Stimulated activated CD4-positive, alpha-beta T cell treated with anti-CD3 and anti-CD28 coated beads, TNF-alpha, amount 100 ng/mL, for 48 hours (primary cell): ENCODE measurements around the gene HNRNPR.

Experiments used
- DNase-seq, 3 donors: peaks; one replicate each; pipeline ENCODE4 v3.0.0-alpha.2; 2020; ENCODE audit warnings: low read depth in 3 of 3

HNRNPR gene

DNA sequence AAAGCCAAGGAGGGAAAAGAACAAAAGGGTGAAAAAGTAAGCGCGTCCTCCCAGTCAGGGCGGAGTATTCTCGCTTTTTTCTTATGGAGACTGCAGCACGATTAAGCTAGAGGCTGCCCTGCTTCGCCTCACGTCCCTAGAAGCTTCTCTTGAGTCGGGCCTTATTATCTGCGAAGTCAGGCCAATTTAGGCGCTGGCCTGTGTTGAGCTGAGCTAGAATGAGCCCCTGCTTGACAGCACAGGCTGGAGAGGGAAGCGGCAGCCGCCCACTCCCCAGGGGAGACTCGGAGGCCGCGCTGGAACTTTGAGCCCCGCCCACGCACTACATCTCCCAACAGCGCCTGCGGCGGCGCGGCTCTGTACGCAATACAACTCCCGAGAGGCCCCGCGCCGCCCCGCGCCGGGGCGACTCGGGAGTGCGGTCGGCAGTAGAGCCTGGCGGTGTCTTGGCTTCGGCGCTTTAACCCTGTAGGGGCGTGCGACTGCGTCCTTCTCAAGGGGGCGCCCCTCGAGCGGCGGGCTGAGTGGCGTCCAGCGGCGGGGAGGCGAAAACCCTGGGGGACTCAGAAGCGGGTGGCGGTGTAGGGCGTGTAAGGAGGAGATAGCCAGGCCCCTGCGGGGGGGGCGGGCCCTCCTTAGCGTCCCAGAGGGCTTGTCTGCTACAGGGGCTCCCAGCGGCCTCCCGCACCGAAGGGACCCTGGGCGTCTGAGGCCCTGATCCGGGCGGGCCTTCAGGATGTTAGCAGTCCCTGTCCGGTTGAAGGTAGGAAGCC is 24.7 kb upstream of the HNRNPR start:
- DNase-seq: peak; percentile 77 to 89 (median 78)

DNA sequence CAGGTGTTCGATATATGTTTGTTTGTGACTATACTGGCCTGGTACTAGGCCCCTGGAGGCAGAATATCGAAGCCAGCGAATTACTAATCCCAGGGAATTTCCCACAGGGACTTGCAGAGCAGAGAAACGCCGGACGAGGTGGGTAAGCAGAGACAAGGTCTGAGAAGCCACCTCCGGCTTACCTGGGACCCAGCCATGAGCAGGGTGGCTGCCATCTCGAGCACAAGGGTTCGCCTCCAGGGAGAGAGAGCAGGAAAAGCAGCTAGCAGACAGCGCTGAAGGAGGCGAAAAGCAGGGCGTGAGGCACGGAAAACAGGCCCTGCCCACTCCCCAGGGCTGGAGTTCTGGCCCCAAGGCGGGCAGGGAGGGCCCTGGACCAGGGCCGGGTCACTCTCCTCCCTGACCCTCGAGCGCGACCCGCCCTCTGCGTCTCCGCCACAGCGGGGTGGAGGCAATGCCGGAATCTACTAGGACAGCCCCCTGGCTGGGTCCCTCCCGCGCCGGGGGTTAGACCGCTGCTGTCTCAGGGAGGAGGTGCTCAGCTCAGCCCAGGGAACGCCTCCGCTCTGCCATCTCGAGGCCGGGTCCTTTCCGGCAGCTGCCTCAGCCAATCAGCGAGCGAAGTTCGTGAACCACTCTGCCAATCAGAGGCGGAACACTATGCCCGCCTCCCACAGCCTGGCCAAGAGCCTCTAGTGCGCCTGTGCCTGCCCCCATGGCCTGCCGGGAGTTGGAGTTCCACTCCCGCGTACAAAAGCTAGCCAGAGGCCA is 23.9 kb upstream of the HNRNPR start:
- DNase-seq: peak; percentile 94 to 98 (median 97)

GRCh38 chr1:23367451-23367790 is 23.3 kb upstream of the HNRNPR start:
- no peak for DNase-seq

DNA sequence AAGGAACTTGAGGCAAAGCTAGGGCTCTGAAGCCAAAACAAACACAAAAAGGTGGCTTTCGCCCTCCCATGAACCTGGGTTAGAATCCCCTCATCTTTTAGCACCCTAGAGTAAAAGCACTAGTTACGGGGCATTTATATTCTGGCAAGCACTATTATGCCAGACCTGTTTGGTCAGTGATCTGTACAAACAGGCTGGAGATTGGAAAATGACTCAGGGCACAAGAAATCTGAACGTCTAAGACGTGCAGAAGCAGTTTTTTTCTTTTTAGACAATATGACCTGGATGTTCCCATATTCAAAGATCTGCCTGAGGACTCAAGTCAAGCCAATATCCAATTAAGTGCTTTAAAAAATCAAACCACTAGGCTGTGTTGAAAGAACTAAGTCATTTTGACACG is 22.5 kb upstream of the HNRNPR start:
- no peak for DNase-seq

GRCh38 chr1:23366146-23366545 is 22.1 kb upstream of the HNRNPR start:
- DNase-seq: no peak

DNA sequence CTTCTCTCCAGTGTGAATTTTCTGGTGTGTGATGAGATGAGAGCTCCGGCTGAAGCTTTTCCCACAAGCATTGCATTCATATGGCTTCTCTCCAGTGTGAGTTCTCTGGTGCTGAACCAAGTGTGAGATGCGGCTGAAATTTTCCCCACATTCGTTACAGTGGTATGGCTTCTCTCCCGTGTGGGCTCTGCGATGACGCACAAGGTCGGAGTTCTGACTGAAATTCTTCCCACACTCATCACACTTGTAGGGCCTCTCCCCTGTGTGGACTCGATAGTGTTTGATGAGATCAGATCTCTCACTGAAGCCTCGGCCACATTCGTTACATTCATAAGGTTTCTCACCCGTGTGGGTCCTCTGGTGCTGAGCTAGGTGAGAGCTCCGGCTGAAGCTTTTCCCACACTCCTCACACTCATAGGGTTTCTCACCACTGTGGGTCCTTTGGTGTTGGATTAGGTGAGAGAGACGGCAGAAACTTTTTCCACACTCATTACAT is 18.2 kb upstream of the HNRNPR start:
- DNase-seq: no peak

DNA sequence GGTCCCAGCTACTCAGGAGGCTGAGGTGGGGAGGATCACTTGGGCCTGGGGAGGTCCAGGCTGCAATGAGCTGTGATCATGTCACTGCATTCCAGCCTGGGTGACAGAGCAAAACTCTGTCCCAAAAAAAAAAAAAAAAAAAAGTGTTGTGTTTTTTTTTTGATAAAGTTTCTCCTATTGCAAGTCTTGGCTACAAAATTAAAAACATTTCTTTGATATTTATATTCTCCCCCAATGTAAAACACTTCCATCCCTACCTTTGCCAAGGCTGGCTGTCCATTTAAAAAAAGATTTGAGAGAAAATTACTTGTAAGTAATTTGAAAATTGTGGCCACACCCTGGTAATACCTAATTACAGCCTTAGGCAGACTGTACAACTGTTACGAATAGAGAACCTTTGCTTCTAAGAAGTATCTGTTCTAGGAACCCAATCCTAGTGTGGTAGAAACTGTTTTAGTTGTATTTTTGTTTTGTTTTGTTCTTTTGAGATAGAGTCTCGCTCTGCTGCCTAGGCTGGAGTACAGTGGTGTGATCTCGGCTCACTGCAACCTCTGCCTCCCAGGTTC is 14.3 kb upstream of the HNRNPR start:
- no peak for DNase-seq

DNA sequence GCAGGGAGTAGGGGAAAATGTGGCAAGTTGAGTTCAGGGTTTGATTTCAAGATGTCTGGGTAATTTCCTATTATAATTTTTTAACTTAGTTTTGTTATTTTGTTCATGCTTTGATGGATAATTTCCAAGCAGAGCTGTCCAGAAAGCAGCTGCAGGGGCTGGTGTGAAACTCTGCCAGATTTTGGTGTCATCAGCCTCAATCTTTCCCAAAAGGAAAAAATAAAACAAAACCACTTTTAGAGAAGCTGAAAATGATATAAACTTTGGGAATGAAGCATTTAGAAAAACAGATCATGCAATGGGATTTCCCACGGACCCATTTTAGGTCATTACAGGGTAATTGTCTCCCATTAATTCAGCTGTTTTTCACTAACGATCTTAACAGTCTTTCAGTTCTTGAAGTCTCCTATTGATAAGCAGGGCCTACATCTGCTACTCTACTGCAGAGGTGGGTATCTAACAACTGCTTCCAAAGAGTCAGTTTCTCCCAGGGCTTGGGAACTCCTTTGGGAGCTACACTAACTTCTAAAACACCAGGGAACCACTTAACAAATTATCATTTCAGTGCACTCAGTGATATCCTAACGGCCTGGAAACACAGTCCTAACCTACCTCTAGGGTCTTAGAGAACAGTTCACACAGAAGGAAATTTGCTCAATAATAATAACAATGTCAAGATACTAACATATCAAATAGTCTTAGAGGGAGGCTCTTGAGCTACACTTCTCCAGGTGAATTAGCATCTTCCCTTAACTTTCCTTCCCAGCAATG is 13.2 kb upstream of the HNRNPR start:
- no peak for DNase-seq

DNA sequence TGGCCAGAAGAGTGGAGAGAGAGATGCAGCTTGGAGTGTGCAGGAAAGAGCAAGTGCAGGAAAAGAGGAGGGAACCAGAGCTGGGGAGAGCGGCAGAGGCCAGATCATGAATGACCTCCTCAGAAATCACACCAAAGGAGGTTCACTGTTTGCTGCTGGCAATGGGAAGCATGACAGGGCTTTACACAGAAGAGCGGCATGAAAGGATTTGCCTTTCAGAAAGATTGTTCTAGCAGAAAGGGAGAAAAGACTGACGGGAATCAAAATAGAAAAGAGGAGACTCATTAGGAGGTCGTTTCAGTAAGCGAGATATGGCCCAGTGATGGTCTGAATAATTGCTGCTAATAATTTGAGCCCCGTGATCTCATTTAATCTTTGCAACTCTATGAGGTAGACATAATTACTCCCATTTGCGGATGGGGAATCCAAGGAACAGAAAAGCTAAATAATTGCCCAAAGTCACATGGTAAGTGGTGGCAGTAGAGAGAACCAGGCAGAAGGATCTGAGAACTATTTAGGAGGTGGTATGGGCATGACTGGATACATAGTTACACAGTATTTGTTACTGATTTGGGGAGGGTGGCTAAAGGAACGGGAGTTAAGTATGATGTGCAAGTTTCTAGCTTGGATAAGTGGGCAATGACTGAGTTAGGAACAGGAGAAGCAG is 12.5 kb upstream of the HNRNPR start:
- DNase-seq: no peak

DNA sequence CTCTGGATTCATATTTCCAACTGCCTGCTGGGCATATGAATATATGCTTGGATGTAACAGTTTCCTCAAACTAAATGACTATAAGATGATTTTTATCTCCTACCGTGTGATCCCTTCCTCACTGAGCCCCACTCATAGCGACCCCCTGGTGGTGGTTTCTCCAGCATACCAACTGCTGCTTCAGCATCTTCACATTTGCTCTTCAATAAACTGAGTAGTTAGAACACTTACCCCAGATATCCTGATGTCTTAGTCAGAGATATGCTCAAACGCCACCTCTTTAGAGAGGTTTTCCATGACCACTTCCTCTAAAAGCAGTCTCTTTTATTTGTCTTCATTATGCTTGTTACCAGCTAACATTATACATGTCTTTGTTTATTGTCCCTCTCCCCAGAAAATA is 10.2 kb upstream of the HNRNPR start:
- no peak for DNase-seq

DNA sequence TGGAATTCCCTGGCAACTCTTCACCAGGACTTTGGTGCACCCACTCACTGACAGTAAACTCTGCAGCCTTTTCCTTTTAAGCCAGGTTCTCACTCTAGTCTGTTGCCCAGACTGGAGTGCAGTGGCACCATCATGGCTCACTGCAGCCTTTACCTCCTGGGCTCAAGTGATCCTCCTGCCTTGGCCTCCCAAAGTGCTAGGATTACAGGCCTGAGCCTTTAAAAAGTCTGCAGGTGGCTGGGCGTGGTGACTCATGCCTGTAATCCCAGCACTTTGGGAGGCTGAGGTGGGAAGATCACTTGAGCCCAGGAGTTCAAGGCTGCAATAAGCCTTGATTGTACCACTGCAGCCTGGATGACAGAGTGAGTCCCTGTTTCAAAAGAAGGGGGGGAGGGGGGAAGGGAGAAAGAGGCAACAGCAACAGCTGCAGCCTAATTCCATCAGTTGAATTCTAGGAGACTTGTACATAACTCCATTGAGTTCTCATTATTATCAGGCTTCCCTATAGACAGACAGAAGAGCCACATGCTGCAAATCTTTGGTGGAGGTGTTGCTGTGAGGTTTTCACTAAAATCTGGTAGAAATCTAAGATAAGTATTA is 8.1 kb upstream of the HNRNPR start:
- DNase-seq: no peak

DNA sequence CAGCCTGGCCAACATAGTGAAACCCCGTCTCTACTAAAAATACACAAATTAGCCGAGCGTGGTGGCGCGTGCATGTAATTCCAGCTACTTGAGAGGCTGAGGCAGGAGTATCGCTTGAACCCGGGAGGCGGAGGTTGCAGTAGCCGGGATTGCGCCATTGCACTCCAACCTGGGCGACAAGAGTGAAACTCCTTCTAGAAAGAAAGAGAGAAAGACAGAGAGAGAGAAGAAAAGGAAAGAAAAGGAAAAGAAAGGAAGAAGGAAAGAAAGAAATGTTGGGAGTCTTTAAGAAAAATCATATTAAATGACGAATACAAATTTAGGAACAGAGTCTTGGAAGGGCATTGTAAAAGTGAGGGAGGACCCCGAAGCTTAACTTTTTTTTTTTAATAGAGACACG is 1.8 kb upstream of the HNRNPR start:
- no peak for DNase-seq

- DNase-seq: no peak
Observed at GRCh38 chr1:23344987-23345472, 946 bp upstream of the HNRNPR start.

DNA sequence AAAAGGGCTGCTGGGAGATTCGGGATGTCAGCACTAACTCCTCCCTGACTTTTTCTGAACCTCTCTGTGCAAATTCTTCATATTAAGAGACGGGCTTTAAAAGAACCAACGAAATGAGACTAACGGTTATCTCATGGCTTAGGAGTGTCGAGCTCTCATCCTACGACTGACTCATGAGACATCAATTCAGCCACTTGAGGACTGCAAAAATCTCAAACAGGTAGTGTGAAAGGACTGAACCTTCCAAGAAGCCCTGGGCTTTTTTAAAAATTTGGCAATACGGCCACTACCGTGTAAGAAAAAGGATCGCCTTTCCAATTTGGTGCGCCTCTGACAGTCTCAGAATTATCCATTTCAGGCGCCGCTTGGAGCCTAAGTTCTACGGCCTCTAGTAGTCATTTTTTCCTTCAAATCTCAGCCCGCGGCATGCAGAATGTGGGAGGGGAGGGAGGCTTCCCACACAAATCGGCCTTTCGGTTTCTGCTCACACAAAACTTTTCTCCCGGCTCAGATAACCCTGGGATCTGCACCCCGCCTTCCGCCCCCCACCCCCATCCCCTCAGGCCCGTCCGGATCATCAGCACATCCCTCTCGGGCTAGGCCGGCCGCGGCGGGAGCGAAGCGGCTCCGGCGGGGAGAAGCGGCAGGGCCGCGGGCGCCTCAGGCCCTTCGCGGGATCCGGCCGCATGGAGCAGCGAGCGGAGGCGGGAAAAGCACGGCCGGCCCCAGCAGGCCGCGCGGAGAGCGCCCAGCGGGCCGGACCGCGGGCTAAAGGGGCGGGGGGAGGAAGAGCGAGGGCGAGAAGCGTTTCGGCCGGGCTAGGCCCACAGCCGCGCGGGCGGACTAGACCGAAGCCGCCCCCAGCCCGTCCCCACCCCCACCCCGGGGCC is 618 bp downstream of the HNRNPR start:
- peak; percentile 42 to 50 (median 48) for DNase-seq

- no peak for DNase-seq
Observed at GRCh38 chr1:23341931-23342692, 2.0 kb downstream of the HNRNPR start.

DNA sequence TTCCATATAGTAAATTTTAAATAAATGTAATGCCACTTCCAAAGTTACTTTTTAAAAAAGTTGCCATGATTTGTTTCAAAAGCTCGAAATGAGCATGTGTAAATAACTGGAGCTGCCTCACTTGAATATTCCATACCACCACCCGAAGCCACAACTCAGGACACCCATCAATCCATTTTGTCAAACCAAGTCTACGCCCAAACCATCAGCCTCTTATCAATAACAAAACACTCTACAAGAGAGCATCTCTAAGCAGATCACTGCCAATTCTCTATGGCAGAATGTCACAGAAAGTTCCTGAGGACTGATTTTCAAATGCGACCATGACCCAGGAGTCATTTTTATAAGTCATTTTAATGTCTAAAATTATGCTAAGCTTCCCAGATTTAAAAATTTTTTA is 4.5 kb downstream of the HNRNPR start:
- no peak for DNase-seq

- no peak for DNase-seq
Observed at GRCh38 chr1:23337869-23338268, 6.2 kb downstream of the HNRNPR start.

DNA sequence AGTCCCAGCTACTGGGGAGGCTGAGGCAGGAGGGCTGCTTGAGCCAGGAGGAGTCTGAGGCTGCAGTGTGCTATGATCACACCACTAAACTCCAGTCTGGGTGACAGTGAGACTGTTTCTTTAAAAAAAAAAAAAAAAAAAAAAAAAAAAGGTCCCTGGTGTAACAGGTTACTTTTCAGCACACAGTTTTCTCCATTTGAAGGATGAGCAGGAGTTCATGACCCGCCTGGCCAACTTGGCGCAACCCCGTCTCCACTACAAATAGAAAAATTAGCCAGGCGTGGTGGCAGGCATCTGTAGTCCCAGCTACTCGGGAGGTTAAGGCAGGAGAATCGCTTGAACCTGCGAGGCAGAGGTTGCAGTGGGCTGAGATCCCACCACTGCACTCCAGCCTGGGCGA is 12.4 kb downstream of the HNRNPR start:
- DNase-seq: no peak

DNA sequence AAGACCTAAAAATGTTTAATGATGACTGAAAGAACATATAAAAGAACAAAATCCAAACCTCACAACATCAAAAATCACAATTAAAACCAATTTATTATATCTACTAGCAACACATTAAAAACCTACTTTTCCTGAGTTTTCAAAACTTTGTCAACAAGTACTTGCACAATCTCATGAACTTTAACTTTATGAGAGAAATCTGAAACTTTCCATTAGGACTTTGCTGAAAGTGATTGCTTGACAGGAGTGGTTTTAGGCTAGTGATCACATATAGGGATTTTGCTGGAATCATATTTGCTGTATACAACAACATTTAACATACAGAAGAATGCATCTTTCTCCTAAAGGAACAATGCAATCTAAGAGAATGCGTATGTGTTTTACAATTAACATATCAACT is 13.2 kb downstream of the HNRNPR start:
- DNase-seq: no peak
